ENCODE data around the gene FHDC1.
A peak's percentile ranks its signal among the peaks of the same experiment; 100 is the strongest.
"Not testable (repeated sequence)": the region's sequence is repeated elsewhere in the genome, so short reads cannot be mapped to it uniquely, and the experiment has no call there.

The FHDC1 gene, protein sequence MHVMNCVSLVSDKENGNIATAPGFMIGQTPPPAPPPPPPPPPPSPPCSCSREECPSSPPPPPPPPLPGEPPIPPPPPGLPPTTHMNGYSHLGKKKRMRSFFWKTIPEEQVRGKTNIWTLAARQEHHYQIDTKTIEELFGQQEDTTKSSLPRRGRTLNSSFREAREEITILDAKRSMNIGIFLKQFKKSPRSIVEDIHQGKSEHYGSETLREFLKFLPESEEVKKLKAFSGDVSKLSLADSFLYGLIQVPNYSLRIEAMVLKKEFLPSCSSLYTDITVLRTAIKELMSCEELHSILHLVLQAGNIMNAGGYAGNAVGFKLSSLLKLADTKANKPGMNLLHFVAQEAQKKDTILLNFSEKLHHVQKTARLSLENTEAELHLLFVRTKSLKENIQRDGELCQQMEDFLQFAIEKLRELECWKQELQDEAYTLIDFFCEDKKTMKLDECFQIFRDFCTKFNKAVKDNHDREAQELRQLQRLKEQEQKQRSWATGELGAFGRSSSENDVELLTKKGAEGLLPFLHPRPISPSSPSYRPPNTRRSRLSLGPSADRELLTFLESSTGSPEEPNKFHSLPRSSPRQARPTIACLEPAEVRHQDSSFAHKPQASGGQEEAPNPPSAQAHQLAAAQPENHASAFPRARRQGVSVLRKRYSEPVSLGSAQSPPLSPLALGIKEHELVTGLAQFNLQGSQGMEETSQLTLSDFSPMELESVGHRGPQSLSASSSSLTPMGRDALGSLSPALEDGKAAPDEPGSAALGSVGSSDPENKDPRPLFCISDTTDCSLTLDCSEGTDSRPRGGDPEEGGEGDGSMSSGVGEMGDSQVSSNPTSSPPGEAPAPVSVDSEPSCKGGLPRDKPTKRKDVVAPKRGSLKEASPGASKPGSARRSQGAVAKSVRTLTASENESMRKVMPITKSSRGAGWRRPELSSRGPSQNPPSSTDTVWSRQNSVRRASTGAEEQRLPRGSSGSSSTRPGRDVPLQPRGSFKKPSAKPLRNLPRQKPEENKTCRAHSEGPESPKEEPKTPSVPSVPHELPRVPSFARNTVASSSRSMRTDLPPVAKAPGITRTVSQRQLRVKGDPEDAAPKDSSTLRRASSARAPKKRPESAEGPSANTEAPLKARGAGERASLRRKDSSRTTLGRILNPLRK

GRCh38 chr4:152935631-152936445, at the start of gene FHDC1:
TSS of gene FHDC1 (plus strand) at chr4:152936323. CDS start at chr4:152943058, 6,735 bp downstream.
- DNase-seq, result peak; percentile 85

DNA sequence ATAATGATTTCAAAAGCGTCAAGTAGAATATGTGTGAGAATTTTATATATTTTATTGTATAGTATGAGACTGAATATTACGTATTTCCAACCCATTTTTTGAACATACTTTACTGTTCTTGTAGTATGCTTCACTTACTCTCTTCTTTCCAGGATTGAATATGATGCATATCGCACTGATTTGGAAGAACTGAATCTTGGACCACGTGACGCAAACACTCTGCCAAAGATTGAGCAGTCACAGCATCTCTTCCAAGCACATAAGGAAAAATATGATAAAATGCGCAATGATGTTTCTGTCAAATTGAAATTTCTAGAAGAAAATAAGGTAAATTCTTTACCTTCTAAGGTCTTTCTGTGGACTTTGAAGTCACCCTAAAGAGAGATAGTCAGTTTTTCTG, 48.1 kb upstream of the FHDC1 start:
- DNase-seq, result no peak

DNA sequence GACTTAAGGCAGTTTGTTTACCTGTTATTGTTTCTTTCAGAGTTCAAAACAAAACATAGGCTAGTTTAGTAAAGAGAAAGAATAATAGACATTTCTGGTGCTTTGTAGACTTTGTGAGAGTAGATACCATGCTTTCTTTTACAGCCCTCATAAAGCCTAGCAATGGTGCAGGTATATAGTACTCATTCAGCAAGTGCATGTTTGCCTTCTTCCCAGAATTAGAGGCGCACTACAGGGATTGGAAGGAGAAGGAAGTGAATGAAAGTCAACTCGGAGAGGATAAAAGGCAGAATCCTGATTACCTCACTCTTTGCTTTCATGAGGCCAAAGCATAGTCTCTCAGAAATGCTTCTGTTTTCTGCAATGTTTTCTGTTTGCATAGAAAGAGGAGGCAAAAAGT, 43.1 kb upstream of the FHDC1 start:
- no peak for DNase-seq

- no peak for DNase-seq
These were observed 41.5 kb upstream of the FHDC1 start for GRCh38 chr4:152894673-152895072.

- DNase-seq, result no peak
These were observed 39.3 kb upstream of the FHDC1 start for GRCh38 chr4:152896811-152897210.

- DNase-seq, result not testable (repeated sequence)
These were observed 38.0 kb upstream of the FHDC1 start for GRCh38 chr4:152898133-152898532.

- DNase-seq, result no peak
These were observed 37.5 kb upstream of the FHDC1 start for GRCh38 chr4:152898606-152899005.

DNA sequence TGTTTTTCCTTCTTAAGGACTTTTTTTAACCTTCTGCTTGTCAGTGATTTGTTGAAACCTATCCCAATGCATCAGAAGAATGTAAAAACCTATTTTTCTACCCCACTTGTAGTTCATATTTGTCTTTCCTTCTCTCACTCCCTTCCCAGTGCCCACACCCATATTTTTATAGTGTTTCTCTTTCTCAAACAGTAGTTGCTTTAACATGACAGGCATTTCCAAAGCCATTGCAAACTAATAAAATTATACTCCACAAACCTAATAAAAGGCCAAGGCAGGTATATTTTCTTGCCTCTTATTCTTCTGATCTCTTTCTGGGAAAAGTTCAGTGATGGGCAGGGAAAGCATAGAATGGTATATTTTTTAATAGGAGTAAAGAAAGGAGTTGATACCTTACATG, 35.7 kb upstream of the FHDC1 start:
- DNase-seq, result no peak

- no peak for DNase-seq
These were observed 34.9 kb upstream of the FHDC1 start for GRCh38 chr4:152901205-152901604.

GRCh38 chr4:152903658-152904057, 32.5 kb upstream of the FHDC1 start:
- DNase-seq, result no peak

- DNase-seq, result no peak
These were observed 26.2 kb upstream of the FHDC1 start for GRCh38 chr4:152909901-152910300.

DNA sequence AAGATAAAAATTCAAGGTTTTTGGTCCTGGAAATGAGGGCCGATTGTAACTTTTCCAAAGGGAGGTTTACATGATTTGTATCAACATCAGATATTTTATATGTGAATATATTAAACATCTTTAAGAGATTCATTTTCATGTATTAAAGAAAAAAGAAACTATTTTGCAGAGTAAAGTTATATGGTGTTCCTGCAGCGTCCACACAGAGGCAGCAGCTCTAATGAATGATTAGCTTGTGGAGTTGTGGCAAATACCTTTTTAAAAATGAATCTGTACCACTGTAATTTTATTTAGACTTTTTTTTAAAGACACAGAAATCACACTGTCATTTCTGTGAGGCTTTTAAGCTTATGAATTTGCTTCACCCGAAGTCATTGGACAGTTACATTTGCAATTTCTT, 25.6 kb upstream of the FHDC1 start:
- DNase-seq, result no peak

DNA sequence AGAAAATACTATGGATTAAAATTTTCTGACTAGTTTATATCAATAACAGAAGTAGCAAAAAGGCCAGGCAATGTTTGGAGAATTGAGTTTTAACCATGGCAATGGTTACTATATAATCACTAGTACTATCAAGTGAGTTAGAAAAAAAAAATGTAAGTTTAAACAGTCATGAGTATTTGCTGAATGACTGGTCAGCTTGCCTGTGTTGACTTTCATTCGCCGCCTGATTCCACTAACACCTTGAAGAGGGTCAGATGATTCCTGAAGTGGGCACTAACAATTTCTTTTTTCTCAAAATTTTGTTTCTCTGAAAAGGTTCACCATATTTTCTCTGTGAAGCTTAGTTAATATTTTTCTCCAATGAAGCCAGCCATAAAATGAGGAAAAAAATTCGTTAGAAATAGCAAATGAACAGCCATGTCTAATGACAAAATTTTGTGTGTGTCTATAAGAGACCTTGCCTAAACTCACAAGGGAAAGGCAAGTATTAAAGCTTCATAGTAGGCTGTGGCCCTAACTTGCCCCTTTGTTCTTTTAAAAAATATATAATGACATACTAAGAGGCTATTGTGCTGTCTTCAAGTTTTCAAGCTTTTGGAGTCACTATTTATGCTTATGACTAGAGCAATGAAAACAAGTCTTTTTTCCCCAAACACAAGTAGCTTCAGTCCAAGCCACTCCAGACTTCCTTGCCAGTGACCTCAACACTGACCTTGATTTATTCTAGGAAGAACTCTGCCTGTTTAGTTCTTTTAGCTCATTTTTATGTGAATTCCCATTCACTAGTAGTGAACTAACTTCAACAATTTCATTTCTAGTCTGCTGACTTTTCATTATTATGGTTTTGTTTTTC, 18.4 kb upstream of the FHDC1 start:
- DNase-seq, result no peak

DNA sequence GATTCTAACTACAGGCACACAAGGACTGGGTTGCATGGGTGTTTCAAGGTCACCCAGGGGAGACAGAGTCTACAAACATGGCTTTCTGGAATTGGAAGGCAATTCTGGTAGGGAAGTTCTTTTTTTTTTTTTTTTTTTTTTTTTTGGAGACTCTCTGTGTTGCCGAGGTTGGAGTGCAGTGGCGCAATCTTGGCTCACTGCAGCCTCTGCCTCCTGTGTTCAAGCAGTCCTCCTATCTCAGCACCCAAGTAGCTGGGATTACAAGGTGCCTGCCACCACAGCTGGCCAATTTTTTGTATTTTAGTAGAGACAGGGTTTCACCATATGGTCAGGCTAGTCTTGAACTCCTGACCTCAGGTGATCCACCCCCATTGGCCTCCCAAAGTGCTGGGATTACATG, 16.3 kb upstream of the FHDC1 start:
- no peak for DNase-seq

DNA sequence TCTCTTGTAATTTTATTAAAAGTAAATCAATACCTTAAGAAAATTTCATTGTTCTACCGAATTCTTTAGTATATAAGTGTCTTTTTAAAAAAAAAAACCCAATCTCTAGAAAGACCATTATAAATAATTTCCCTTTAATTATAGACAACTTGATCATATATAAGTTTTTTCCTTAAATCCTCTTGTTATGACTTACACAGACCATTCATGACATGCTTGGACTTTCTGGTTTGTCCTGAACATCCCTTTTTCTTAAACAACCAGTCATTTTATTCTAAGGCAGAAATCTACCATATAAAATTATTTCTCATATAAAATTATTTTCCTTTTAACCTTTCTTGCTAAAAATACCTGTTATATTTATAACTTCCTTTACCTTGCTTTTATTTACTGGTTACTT, 15.4 kb upstream of the FHDC1 start:
- DNase-seq, result no peak

DNA sequence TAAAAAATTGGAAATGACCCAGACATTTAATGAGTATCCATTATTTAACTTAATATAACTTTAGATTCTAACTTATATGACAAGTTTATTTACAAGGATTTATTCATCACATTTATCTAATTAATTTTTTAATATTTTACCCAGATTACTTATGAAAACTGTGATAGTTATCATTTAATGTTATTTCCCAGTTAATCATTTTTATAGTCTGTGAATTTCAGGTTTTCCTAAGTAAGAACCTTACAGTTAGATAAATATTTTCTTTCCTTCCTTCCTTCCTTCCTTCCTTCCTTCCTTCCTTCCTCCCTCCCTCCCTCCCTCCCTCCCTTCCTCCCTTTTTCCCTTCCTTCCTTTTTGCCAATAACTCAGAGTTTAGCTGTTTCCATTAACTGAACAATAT, 14.8 kb upstream of the FHDC1 start:
- no peak for DNase-seq

GRCh38 chr4:152925851-152926250, 10.3 kb upstream of the FHDC1 start:
- no peak for DNase-seq

DNA sequence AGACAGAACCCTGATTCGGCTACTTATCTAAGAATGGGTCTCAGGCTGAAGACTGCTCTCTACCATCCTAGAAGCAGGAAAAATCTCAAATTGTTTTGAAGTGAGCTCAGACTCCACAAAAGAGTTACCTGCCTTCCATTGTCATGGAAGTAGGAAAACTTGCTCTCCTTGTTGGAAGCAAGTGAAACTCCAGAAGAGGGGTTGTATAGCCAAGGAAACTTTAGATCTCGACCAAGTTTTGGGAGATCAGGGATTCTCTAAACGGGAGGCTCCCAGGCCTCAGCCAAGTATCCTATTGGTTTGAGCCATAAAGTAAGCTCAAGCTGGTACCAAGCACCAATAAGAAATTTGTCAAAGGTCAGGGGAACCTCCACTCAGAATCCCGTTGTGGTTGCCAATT, 9.2 kb upstream of the FHDC1 start:
- DNase-seq, result no peak

GRCh38 chr4:152927737-152928136, 8.4 kb upstream of the FHDC1 start:
- DNase-seq, result no peak

DNA sequence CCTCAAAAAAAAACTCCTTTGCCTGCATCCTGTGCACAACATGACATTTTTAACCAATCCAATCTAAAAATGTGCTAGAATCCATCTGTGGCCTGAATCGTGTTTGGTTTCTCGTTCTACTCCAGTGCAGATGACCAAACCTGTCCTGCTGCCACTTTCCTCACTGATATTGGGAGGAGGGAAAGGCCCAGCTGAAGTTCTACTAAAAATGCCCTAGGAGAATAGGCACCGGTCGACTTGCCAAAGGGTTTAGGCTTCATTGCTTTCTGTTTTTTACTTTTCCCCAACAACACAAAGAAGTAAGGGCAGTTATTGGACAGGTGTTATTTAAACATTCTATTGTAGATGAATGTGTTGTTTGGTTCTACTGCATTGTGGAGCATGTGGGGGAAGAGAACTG, 7.8 kb upstream of the FHDC1 start:
- DNase-seq, result no peak

GRCh38 chr4:152929888-152930287, 6.2 kb upstream of the FHDC1 start:
- DNase-seq, result no peak

DNA sequence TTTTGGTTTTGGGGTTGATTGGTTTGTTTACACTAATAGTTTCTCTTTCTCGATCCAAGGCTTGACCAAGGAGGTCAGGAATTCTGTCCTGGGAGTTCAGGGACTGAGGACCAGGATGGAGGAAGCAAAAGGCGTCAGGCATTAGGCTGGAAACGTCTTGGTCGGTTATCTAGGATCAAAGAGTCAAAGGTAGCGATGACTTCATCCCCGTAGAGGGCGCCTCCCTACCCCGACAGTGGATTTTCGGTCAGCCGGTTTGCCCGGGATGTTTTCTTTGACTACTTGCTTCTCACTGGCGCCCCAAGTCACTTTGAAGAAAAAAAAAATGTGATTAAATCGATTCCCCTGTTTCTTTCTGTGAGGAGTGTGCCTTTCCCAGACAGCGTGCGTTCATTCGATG, 980 bp upstream of the FHDC1 start:
- DNase-seq, result no peak
